ENCODE measurements around the gene NELL1. TPM values are rescaled to one million over a fixed set of nuclear protein-coding genes. Genes with fewer than 3 reads are reported as not detected.

Gene NELL1
- total RNA-seq, 2 experiments from 2014 or later, result not detected

- no peaks in the 10 kb centered on the region for H3K27me3 ChIP-seq (ENCODE audit: control insufficient read depth in 1 of 2, insufficient read depth in 2 of 2, low read length in 2 of 2)
Observed at GRCh38 chr11:21622995-21623394, 953.6 kb downstream of the NELL1 start.

More at GRCh38 chr11:21622995-21623394, 953.6 kb downstream of the NELL1 start:
- no peak for ATAC-seq (ENCODE audit: poor library complexity)
- Mint-ChIP-seq H3K36me3 (ENCODE audit: low read depth) (no peaks in the 10 kb centered on the region), H3K4me3 (no peak overlapping the region), H3K27me3 (no peaks in the 10 kb centered on the region), H3K9me3 (peaks cover 3% of the 10 kb centered on the region), H3K4me1 (ENCODE audit: low read depth) (no peaks in the 10 kb centered on the region), H3K27ac (no peak overlapping the region)
- DNase-seq, result no peak
- TF ChIP-seq, protein P1, sequence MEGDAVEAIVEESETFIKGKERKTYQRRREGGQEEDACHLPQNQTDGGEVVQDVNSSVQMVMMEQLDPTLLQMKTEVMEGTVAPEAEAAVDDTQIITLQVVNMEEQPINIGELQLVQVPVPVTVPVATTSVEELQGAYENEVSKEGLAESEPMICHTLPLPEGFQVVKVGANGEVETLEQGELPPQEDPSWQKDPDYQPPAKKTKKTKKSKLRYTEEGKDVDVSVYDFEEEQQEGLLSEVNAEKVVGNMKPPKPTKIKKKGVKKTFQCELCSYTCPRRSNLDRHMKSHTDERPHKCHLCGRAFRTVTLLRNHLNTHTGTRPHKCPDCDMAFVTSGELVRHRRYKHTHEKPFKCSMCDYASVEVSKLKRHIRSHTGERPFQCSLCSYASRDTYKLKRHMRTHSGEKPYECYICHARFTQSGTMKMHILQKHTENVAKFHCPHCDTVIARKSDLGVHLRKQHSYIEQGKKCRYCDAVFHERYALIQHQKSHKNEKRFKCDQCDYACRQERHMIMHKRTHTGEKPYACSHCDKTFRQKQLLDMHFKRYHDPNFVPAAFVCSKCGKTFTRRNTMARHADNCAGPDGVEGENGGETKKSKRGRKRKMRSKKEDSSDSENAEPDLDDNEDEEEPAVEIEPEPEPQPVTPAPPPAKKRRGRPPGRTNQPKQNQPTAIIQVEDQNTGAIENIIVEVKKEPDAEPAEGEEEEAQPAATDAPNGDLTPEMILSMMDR (IDR thresholded peaks at IDR 0.05), result no peak
- no peaks in the 10 kb centered on the region for H3K36me3 ChIP-seq (ENCODE audit: insufficient read depth, low read length)
- no peak overlapping the region for H3K4me3 ChIP-seq (ENCODE audit: low read length)
- no peak overlapping the region for H3K27ac ChIP-seq (ENCODE audit: low read depth in 1 of 2, low read length in 2 of 2)
- ChIA-PET CTCF (no interaction called here), POLR2A (no interaction called here)
- peaks cover 0 to 6% of the 10 kb centered on the region in 2 experiments for H3K9me3 ChIP-seq (ENCODE audit: control insufficient read depth in 1 of 2, insufficient read depth in 1 of 2, low read length in 2 of 2)
- intact Hi-C loops (cut with DNase I, micrococcal nuclease), result no loop called here
- no peaks in the 10 kb centered on the region for H3K4me1 ChIP-seq (ENCODE audit: insufficient read depth, low read length)

Other genes with a start within 250 kb of the NELL1 start
- gene SLC6A5, start 70.0 kb upstream of the NELL1 start, total RNA-seq, result not detected